T-helper 1 cell treated with Interleukin-12 subunit alpha and Interleukin-12 subunit beta and Interleukin-4 antibody, amounts not matched to agents 30 ng/mL and 1 ng/mL, for 36 hours (primary cell): ENCODE results near the gene SEMA3D. TPM values are rescaled to one million over a fixed set of nuclear protein-coding genes. Genes with fewer than 3 reads are reported as not detected.

Source experiments
- intact Hi-C: fragments of 100-400 bp; cut with micrococcal nuclease; formaldehyde crosslinking; loops from one replicate; pipeline ENCODE4 v1.15.1; 2024
- total RNA-seq: library from RNA; stranded (reverse); gene quantifications from 2 replicates; pipeline ENCODE4 v1.2.3, GENCODE V29; 2022

SEMA3D gene
- total RNA-seq, 1 donor from 2014 or later = not detected

DNA sequence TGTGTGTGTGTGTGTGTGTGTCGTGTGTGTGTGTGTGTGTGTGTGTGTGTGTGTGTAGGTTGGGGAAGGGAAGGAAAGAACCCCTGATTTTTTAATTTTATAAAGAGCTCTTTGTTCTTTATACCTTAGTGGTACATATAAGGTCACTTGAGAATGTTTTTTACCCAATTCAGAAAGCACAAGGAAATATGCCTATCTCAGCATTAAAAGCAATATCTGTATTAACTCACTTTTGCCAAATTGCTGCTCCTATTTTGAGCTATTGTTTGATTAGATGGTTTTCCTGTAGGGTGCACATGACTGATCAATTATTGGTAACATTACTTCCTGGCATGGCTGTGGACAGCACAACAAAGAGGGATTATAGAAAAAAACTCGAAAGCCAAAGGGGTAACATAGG is 60.5 kb downstream of the SEMA3D start:
- intact Hi-C loops = no loop called here

DNA sequence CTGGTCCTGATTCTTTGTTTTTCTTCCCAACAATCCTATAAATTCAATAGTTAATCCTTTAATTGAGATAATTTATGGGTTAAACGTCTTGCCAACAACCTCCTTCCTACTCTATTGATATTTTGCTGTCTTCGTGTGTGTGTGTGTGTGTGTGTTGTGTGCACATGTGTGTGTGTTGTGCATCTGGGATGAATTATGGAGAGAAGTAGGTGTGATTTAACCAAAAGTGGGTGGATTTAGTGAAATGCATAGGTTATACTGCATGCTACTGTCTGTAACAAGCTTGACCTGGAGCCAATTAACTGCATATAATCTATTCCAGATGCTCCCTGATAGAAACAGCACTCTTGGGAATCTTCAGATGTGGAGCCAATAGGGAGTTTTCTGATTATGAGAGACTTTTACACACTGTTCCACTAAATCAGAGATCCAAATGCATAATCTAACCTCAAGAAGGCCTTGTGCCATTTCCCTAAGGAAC is 61.2 kb downstream of the SEMA3D start:
- intact Hi-C loops = no loop called here

DNA sequence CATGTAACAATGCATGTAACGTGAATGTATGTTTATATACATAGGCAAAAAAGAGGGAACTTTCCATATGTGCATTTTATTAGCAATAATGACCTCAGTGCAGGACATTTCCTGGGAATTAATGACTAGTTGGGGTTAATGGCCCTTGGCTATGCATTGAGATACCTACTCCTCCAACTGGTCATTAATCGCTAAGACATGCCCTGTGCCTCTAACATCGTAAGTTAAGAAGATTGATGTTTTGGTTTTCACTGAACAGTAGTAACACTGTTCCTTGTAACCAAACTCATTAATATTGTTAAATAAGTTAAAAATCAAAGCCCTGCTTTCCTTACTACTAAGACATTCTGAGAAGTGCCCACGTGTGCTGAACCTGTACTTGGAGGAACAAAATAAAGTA is 61.7 kb downstream of the SEMA3D start:
- intact Hi-C loops = no loop called here

DNA sequence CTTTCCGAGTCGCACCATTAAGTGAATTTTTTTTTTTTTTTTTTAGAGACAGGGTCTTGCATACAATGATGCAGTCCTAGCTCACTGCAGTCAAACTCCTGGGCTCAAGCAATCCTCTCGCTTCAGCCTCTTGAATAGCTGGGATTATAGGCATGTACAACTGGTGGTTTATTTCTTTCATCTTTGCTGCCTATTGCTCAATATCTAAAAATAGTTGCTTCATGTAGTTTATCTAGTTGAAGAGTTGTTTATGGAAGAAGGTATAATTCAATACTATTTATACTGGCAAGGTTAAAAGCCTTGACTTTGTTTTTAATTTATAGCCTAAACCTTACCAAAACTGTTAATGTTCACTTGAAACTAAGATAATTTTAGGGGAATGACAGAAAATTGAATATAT is 66.9 kb downstream of the SEMA3D start:
- intact Hi-C loops = no loop called here

DNA sequence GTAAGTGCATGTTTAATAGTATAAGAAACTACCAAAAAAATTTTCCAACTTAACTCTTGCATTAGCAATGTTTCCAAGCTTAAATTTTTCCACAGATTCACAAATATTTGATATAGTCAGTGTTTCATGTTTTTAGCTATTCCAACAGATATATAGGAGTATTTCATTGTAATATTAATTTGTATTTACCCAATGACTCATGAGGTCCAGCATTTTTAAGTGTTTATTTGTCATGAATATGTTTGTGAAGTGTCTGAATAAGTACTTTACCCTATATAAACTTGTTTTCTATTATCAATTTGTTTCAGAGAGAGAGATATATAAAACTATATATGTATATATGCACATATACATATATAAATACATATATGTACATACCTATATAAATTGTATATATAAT is 71.0 kb downstream of the SEMA3D start:
- intact Hi-C loops = no loop called here

DNA sequence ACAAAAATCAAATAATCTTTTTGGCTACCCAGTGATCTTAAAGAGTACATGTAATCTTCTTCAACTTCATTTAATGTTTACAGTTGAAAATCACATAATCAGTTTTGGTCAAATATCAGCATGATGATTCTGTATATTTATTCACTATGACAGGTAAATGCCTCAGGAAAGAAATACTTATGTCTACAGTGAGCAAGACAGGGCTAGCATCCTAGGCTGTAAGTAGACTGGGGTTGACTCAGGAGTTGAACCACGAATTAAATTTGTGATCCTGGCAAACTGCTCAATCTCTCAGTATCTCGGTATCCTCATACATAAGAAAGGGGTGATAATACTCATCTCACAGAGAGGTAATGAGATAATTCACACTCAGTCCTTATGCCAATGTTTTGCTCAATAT is 71.8 kb downstream of the SEMA3D start:
- intact Hi-C loops = no loop called here

DNA sequence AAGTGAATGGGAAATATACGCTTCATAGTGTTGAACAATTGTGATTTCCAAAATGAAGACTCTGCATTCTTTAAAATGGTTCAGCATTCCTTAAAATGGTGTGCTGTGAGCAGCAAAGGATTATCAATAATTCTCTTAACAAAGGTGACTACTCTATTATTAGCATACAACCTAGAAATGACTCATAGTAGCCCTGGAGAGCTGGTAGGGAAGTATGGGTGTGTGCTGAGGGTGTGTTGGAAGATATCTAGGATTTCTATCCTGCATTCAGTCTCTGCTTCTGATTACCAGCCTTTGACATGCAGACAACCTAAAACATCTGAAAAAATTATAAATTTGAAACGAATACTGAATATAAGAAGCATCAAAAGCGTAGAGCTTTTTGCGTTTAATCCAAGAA is 72.5 kb downstream of the SEMA3D start:
- intact Hi-C loops = no loop called here

DNA sequence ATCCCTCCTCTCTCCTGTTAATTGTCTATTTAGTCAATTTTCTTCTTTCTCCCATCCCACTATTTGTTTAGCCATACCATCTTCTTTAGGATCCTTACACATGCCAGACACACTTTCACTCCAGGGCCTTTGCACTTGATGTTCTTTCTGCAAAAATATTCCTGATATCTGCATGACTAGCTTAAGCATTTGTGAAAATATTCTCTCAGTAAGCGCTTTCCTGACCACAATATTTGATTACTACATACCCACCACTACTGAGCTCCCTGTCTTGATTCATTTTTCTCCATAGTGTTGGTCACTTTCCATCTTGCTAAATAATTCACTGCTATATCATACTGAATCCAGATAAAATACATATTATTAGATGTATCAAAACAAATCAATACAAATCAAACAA is 75.1 kb downstream of the SEMA3D start:
- intact Hi-C loops = no loop called here

DNA sequence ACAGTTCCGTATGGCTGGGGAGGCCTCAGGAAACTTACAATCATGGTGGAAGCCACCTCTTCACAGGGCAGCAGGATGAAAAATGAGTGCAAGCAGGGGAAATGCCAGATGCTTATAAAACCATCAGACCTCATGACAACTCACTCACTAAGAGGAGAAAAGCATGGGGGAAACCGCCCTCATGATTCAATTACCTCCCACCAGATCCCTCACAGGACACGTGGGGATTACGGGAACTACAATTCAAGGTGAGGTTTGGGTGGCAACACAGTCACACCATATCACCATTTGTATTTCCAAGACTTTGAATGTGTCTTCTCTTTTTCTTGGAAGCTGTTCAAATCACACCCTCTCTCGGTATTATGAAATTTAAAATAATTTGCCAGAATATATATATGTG is 80.1 kb downstream of the SEMA3D start:
- intact Hi-C loops = no loop called here

DNA sequence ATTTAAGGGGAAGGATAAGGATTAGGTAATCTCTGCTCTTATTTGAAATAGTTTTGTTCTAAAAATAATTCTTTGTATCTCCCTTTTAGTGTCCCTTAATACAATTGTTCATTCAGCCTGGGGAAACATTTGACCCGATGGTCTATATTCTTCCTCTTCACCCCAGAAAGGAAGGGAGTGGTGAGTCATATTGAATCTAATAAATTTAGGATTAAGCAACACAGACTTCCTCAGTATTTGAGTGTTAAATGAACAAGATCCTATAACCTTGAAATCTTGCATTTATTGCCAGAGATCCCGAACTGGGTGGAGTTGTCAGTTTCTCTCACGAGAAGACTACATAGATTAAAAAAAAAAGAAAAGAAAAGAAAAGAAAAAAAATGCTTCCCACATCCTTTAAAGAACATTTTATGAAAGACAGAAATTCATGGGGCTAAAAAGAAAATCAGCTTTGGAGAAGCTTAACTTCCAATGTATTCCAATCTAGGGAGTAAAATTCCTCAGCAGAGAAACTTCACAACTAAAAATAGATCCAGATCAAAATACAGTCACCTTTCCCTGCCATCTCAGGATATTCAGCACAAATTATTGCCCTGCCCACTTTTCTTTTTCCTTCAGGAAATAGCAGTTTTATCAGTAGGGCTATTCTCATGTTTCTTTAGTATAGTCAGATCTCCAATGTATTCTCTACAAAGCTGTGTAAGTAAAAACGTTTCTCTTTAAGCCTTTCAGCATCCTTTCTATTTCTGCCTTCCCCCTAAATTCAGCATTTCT is 82.2 kb downstream of the SEMA3D start:
- intact Hi-C loops = no loop called here

DNA sequence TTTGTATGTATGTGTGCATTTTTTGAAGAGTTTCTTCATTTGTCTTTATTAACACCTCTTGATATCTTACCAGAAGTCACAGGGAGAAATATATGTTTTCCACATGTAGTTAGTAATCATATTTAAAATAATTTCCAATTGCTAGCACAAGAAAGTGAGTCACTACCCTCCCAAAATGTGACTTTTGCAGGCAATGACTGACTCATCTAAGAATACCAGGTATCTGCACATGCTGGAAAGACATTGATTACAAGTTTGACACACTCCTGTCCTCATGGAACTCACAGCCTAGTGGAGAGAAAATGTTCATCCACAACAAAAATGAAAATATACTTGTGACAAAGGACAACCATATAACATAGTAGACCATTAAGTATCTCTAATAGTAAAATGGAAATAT is 82.9 kb downstream of the SEMA3D start:
- intact Hi-C loops = no loop called here

DNA sequence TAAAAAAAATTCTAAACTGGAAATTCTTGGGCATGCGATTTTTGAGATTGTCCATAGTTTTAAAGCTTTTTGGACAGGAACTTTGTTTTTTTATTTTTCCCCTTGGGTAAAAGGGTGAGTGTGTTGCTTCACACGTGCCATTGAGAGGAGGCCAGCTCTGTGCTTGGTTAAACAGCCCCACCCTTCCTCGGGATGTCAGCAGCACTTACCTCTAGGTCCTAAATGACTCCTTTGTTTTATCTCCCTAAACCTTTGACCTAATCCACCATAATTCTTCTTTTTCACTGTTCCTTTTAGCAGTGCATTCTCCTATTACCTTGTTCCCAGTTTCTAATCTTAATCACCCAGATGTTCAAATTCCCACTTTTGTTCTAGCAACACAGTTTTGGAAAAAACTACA is 83.5 kb downstream of the SEMA3D start:
- intact Hi-C loops = no loop called here

DNA sequence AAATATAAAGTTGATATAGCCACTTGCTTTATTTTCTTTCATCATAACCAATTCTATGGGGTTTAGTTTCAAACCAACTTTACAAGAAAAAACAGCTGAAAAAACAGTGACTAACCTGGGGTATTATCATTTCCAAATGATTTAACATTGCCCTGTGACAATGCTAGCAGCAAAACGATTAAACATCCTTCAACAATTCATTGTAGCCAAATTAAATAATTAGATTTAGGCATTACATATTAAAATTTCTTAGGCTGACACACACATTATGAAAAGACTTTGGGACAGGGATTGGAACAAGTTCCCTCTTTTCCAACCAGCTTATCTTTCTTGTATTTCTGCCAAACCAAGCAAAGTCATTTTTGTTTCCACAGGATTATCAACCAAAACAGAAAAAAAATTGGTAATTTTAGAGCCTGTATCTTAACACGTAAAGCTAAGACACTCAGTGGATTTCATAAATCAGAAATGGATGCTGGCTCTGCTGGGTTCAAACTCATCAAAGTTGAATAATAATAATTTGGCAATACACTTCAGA is 84.0 kb downstream of the SEMA3D start:
- intact Hi-C loops = no loop called here

DNA sequence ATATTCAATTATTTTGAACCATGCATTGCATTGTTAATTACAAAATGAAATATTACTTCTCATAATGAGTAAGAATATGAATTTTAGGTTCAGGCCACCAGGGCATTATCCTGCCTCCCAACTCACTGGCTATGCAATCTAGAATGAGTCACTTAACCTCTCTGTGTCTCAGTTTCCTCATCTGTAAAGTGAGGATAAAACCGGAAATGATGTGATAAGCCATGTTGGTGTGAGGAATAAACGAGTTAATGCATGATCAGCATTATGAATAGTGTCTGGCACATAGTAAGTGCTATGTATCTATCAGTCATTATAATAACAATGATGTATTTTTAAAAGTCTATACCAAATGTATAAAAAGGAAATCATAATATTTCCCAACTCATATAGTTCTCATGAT is 85.5 kb downstream of the SEMA3D start:
- intact Hi-C loops = no loop called here

DNA sequence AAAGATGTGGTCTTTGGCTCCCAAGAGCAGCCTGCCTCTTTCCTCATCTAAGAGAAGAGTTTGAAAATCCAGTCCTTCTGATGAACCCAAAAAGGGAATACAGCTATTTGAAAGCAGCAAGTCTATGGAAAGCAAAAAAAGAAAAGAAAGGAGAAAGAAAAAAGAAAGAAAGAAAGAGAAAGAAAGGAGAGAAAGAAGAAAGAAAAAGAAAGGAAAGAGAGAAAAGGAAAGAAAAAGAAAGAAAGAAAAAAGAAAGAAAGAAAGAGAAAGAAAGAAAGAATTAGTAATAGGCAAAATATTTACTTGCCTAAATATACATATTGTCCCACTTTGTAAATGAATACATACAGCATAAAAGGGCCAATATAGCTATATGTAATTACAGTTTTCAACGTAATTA is 89.0 kb downstream of the SEMA3D start:
- intact Hi-C loops = no loop called here

DNA sequence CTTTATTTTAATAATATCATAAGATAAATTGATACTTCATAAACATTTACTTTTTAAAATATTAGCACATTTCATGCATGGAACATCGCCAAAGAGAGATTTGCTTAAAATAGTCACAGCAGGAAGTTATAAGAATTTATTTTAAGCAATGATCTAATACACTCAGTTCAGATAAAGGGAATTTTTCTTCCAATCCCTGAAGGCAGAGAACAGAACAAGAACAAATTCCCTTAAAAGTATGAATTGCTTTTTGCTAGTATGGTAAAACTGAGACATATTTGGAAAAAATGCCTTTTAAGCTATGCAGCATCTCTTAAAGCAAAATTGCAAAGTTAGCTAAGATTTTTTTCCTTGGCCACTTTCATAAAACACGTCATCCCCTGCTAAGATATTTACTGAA is 91.0 kb downstream of the SEMA3D start:
- intact Hi-C loops = no loop called here

DNA sequence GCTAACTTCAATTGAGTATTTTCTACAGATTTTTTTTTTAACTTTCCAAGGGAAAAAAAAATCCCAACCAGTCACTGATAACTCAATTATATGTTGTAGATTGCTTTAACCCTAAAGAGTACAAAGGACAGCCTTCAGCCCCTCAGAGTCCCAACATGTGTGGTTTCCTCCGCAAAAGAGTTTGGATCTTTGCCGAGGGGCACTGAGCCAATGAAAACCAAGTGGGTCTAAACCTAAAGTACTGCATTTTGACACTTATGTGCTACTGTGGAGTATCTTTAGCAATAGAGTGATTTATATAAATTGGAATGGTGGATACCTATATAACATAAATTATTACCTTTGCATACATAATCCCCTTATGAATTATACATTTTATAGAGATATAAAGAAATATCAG is 91.5 kb downstream of the SEMA3D start:
- intact Hi-C loops = no loop called here

DNA sequence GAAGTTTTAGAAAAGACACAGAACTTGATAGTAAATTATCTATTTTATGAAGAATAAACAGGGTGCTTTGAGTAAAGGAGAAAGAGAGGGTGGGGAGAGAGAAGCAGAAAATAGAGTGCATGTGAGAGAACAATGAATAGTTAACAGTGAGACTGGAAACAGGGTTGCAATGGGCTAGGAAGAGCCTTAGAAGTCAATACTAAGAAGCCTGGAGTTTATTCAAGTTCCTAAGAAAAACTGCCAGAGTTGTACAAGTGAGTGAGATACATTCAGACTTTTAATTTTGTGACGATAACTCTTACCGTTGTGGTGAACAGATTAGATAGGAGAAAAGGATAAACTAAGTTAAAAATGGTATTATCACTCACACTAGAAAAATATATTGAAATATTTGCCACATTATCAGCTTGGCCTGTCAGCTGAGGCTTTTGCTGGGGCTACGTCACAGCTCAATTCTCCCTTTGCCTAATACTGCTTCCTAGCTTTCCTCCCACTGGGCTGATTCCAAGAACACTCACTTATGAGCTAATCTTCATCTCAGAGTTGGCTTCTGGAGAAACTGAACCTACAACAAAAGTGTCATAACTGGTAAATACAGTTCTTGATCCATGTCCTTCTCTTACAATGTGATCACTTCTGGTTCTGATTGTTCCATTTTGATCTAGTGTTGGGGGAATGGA is 92.7 kb downstream of the SEMA3D start:
- intact Hi-C loops = no loop called here

DNA sequence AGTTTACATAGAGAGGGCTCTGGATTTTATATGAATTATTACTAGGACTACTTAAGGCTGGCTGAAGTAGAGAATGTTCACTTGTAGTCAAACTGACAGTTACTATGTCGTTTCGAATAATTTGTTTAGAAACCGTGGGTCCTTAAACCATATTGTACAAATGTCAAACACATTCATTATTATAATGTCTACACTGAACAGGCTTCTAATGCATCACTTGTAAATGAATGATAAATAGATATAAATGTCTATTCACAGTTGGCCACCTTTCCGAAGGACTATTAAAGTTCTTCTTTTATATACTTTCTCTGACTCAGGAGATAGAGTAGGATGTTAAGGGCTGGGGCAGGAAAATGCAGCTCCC is 95.3 kb downstream of the SEMA3D start:
- intact Hi-C loops = no loop called here

DNA sequence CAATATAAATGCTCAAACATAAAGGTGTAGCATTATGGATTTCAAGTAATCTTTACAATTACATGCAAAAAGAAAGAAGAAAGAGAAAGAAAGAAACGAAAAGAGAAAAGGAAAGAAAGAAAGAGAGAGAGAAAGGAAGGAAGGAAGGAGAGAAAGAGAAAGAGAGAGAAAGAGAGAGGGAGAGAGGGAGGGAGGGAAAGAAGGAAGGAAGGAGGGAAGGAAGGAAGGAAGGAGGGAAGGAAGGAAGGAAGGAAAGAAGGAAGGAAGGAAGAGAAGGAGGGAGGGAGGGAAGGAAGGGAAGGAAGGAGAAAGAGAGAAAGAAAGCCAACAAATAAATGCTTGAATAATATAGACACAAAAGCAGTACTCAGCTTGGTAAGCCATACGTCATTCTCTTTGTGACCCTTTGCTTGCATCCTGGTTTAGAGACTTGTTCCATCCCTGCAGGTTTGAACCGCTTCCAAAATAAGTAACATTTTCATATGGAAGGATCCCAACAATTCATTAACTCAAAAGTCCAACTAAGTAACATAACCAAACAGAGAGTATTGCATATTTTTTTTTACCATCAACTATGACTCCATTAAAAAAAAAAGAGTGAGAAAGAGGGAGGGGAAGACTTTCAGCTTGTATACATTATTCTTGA is 95.8 kb downstream of the SEMA3D start:
- intact Hi-C loops = no loop called here

DNA sequence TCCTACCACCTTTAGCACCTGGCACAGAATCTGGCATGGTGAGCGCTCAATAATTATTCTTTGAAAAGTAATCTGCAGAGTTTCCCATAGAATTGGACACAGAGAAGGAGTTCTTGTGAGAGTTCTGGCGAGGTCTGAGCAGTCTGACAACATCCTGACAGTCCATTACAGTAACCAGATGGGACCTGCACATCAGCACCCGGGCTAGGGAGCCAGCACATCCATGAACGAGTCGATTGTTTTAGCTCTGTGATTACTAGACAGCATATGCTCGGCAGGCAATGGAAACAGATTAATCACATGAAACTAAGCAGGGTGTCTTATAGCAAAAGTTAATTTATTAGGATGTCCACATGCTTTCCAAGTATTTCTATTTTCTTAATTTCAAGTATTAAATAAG is 96.7 kb downstream of the SEMA3D start:
- intact Hi-C loops = no loop called here

DNA sequence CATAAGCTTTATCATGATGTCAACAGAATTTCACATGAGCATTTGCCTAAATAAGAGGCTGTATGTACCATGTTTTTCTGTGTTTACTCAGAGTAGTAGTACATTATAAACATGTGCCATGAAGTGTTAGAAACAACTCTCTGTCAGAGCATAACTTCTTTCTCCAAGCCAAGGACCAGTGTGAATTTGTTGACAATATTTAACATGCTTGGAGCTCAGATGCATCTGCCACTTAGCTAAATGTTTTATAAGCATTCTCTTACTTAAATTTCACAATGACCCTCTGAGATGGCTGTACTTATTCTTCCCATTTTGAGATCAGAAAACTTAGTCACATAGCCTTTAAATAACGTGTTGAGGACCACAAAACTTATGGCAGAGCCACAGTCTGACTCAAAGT is 105.0 kb downstream of the SEMA3D start:
- intact Hi-C loops = no loop called here
